ENCODE results near the gene KRT40. TPM values are rescaled to one million over a fixed set of nuclear protein-coding genes. Genes with fewer than 3 reads are reported as not detected.

Gene KRT40
- total and polyA plus RNA-seq, 2 donors (not counting 3 experiments of a cell fraction or from before 2014, with no cell fraction given) = not detected

DNA sequence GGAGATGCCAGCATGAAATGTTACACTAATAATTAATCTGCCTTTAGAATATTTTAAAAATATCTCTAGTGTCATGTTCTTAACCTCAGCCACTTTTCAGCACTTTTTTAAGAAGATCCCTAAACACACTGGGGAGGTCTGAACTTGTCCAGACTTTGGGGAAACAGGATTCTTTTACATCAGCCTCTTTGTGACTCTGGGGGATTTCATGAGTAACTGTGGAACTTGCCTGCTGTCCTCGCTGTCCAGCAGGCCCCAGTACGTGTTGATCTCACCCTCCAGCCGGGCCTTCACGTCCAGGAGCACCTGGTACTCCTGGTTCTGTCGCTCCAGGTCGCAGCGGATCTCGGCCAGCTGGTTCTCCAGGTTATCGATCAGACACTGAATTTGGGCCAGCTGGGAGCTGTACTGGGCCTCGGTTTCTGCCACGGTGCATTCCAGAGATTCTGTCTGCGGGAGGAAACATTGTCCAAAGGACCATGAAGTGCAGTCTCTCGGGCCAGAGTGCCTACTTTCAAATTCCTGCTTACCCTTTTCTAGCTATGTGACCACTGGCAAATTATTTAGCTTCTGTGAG, 5.5 kb downstream of the KRT40 start:
- no peaks in the 10 kb centered on the region for H3K9me3 ChIP-seq (replicated peaks; ENCODE audit: control insufficient read depth, insufficient read depth, low read length)
- H3K27me3 ChIP-seq (ENCODE audit: control insufficient read depth in 2 of 2, insufficient read depth in 2 of 2, low read length in 2 of 2) = peaks cover 0 to 4% of the 10 kb centered on the region in 2 experiments
- no TSS peak for BruUV-seq (replicated peaks)
- H3K4me1 ChIP-seq (ENCODE audit: control insufficient read depth, extremely low read depth, insufficient read depth, low read length) = no peaks in the 10 kb centered on the region
- ChIA-PET CTCF (interaction anchor here (0.7 kb wide), 1 partner anchor 622 kb away, joined by 4 read pairs; no protein-coding TSS in a partner anchor), POLR2A (no interaction called here)
- no peaks in the 10 kb centered on the region for H3K9me1 ChIP-seq (replicated peaks; ENCODE audit: control insufficient read depth, extremely low read depth, insufficient read depth, low read length)
- DNase-seq (ENCODE audit: low read depth, low spot score) = no peak
- no peak overlapping the region for H3K4me2 ChIP-seq (ENCODE audit: insufficient read depth, low read length)
- H3K9ac ChIP-seq (replicated peaks; ENCODE audit: extremely low read depth, insufficient read depth, low read length) = no peak overlapping the region
- no peak overlapping the region for H3K4me3 ChIP-seq (replicated peaks in 1 of 3; ENCODE audit: insufficient read depth in 1 of 3, low read depth in 1 of 3, low read length in 3 of 3)
- H2AFZ ChIP-seq (ENCODE audit: low read depth, low read length) = no peak overlapping the region
- intact Hi-C loops (cut with micrococcal nuclease) (no loop called here), dilution Hi-C loops (cut with MboI; ENCODE audit: extremely low pct_ligation_motif_present, low sequenced_read_pairs) (no loop called here)
- H3K27ac ChIP-seq (ENCODE audit: insufficient read depth, low read depth, low read length) = no peak overlapping the region
- no peak for FAIRE-seq
- TF ChIP-seq GATA2 (IDR thresholded peaks at IDR 0.05; ENCODE audit: insufficient read depth, insufficient read length, low read depth, low read length) = no peak
- TF ChIP-seq FOS (IDR thresholded peaks at IDR 0.05; ENCODE audit: borderline replicate concordance, insufficient read depth, low read length) = no peak
- no peak for TF ChIP-seq EZH2 (IDR thresholded peaks at IDR 0.05; ENCODE audit: borderline replicate concordance, low read depth, low read length, severe bottlenecking)
- TF ChIP-seq POLR2AphosphoS5 (IDR thresholded peaks at IDR 0.05; ENCODE audit: insufficient read depth, low read depth, low read length) = no peak
- H4K20me1 ChIP-seq (replicated peaks; ENCODE audit: control insufficient read depth, extremely low read depth, insufficient read depth, low read length) = no peaks in the 10 kb centered on the region
- H3K79me2 ChIP-seq (ENCODE audit: control insufficient read depth, insufficient read depth, low read length) = no peaks in the 10 kb centered on the region
- no peaks in the 10 kb centered on the region for H3K36me3 ChIP-seq (ENCODE audit: control insufficient read depth in 2 of 2, extremely low read depth in 1 of 2, insufficient read depth in 2 of 2, low read length in 2 of 2)

- Histone ChIP-seq H3K4me3 (replicated peaks in 1 of 3; ENCODE audit: insufficient read depth in 1 of 3, low read depth in 1 of 3, low read length in 3 of 3) (no peak overlapping the region), H3K4me1 (ENCODE audit: control insufficient read depth, extremely low read depth, insufficient read depth, low read length) (no peaks in the 10 kb centered on the region), H4K20me1 (replicated peaks; ENCODE audit: control insufficient read depth, extremely low read depth, insufficient read depth, low read length) (no peaks in the 10 kb centered on the region), H3K9me3 (replicated peaks; ENCODE audit: control insufficient read depth, insufficient read depth, low read length) (no peaks in the 10 kb centered on the region), H3K27me3 (ENCODE audit: control insufficient read depth in 2 of 2, insufficient read depth in 2 of 2, low read length in 2 of 2) (peaks cover 0 to 3% of the 10 kb centered on the region in 2 experiments), H3K9ac (replicated peaks; ENCODE audit: extremely low read depth, insufficient read depth, low read length) (no peak overlapping the region), H3K27ac (ENCODE audit: insufficient read depth, low read depth, low read length) (no peak overlapping the region), H3K4me2 (ENCODE audit: insufficient read depth, low read length) (no peak overlapping the region), H3K36me3 (ENCODE audit: control insufficient read depth in 2 of 2, extremely low read depth in 1 of 2, insufficient read depth in 2 of 2, low read length in 2 of 2) (no peaks in the 10 kb centered on the region), H3K79me2 (ENCODE audit: control insufficient read depth, insufficient read depth, low read length) (no peaks in the 10 kb centered on the region), H3K9me1 (replicated peaks; ENCODE audit: control insufficient read depth, extremely low read depth, insufficient read depth, low read length) (no peaks in the 10 kb centered on the region), H2AFZ (ENCODE audit: low read depth, low read length) (no peak overlapping the region)
- POLR2A ChIA-PET = no interaction called here
- FAIRE-seq (no peak), DNase-seq (ENCODE audit: low read depth, low spot score) (no peak)
- no peak for TF ChIP-seq GATA2 (IDR thresholded peaks at IDR 0.05; ENCODE audit: insufficient read depth, insufficient read length, low read depth, low read length)
- TF ChIP-seq MAX (IDR thresholded peaks at IDR 0.05; ENCODE audit: insufficient read depth, insufficient read length) = no peak
- no peak for TF ChIP-seq POLR2A (IDR thresholded peaks at IDR 0.05; ENCODE audit: low read depth, low read length)
- no peak for TF ChIP-seq MYC (IDR thresholded peaks at IDR 0.05; ENCODE audit: low read depth, low read length)
- TF ChIP-seq EZH2 (IDR thresholded peaks at IDR 0.05; ENCODE audit: borderline replicate concordance, low read depth, low read length, severe bottlenecking) = no peak
- TF ChIP-seq CTCF (IDR thresholded peaks at IDR 0.05; ENCODE audit: extremely low read depth in 1 of 2, insufficient read depth in 1 of 2, low read depth in 1 of 2, low read length in 2 of 2) = no peak
- no peak for TF ChIP-seq FOS (IDR thresholded peaks at IDR 0.05; ENCODE audit: borderline replicate concordance, insufficient read depth, low read length)
- no peak for TF ChIP-seq POLR2AphosphoS5 (IDR thresholded peaks at IDR 0.05; ENCODE audit: insufficient read depth, low read depth, low read length)
- TF ChIP-seq JUN (IDR thresholded peaks at IDR 0.05; ENCODE audit: borderline replicate concordance, insufficient read depth, insufficient read length, low read depth) = no peak
- dilution Hi-C loops (cut with MboI; ENCODE audit: extremely low pct_ligation_motif_present, low sequenced_read_pairs) (no loop called here), intact Hi-C loops (cut with micrococcal nuclease) (no loop called here)
- no TSS peak for BruUV-seq (replicated peaks)
- CTCF ChIA-PET = no interaction called here
Observed at GRCh38 chr17:40975516-40975915, 8.6 kb downstream of the KRT40 start.
